Chondrocyte (in vitro differentiated cells): ENCODE data around the gene LGI2. TPM values are rescaled to one million over a fixed set of nuclear protein-coding genes. Genes with fewer than 3 reads are reported as not detected.
A peak's percentile ranks its signal among the peaks of the same experiment; 100 is the strongest.

Experiments used
- DNase-seq: peaks from one replicate; pipeline ENCODE4 v3.0.0; 2021; ENCODE audit warnings: mixed read lengths, low spot score
- H3K27ac Mint-ChIP-seq: one replicate; pipeline ENCODE4 v1.8.0; 2021; ENCODE audit warnings: mild to moderate bottlenecking, moderate library complexity, mixed read lengths; ENCODE audit not compliant: unreplicated experiment
- H3K27me3 Mint-ChIP-seq: 2 replicates; pipeline ENCODE4 v1.8.0; 2021; ENCODE audit warnings: low read depth, mixed read lengths
- H3K36me3 Mint-ChIP-seq: 2 replicates; pipeline ENCODE4 v1.8.0; 2021; ENCODE audit warnings: low read depth, mixed read lengths
- H3K4me1 Mint-ChIP-seq: 2 replicates; pipeline ENCODE4 v1.8.0; 2021; ENCODE audit warnings: low read depth, mild to moderate bottlenecking, mixed read lengths
- H3K4me3 Mint-ChIP-seq: one replicate; pipeline ENCODE4 v1.8.0; 2021; ENCODE audit warnings: mild to moderate bottlenecking, moderate library complexity, mixed read lengths; ENCODE audit not compliant: unreplicated experiment
- H3K9me3 Mint-ChIP-seq: 2 replicates; pipeline ENCODE4 v1.8.0; 2021; ENCODE audit warnings: low read depth, mixed read lengths
- total RNA-seq: library from RNA; stranded (reverse); gene quantifications from 3 replicates; pipeline ENCODE4 v1.2.1, GENCODE V29; 2021
- TF ChIP-seq, protein P1 (sequence below): fragments of 200-600 bp; sonication (generic); IDR thresholded peaks from 2 replicates; pipeline ENCODE4 v1.5.0; 2021; ENCODE audit warnings: antibody characterized with exemption, mild to moderate bottlenecking, moderate library complexity

The LGI2 gene
- total RNA-seq, 1 donor from 2014 or later, result 0.30 TPM

GRCh38 chr4:25029479-25030276 lies 1.1 kb downstream of the LGI2 start:
- TF ChIP-seq, protein P1, sequence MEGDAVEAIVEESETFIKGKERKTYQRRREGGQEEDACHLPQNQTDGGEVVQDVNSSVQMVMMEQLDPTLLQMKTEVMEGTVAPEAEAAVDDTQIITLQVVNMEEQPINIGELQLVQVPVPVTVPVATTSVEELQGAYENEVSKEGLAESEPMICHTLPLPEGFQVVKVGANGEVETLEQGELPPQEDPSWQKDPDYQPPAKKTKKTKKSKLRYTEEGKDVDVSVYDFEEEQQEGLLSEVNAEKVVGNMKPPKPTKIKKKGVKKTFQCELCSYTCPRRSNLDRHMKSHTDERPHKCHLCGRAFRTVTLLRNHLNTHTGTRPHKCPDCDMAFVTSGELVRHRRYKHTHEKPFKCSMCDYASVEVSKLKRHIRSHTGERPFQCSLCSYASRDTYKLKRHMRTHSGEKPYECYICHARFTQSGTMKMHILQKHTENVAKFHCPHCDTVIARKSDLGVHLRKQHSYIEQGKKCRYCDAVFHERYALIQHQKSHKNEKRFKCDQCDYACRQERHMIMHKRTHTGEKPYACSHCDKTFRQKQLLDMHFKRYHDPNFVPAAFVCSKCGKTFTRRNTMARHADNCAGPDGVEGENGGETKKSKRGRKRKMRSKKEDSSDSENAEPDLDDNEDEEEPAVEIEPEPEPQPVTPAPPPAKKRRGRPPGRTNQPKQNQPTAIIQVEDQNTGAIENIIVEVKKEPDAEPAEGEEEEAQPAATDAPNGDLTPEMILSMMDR, result no peak
- H3K4me1 Mint-ChIP-seq, result peaks cover 7% of the 10 kb centered on the region
- DNase-seq, result no peak
- H3K9me3 Mint-ChIP-seq, result peaks cover 7% of the 10 kb centered on the region
- H3K27me3 Mint-ChIP-seq, result peaks cover 59% of the 10 kb centered on the region
- no peak overlapping the region for H3K27ac Mint-ChIP-seq
- H3K4me3 Mint-ChIP-seq, result peak overlapping the region; percentile 41
- H3K36me3 Mint-ChIP-seq, result peaks cover 3% of the 10 kb centered on the region

- TF ChIP-seq, protein P1, result no peak
- Mint-ChIP-seq H3K4me3 (no peak overlapping the region), H3K9me3 (peaks cover under 1% of the 10 kb centered on the region), H3K27ac (no peak overlapping the region), H3K36me3 (no peaks in the 10 kb centered on the region), H3K4me1 (peaks cover 7% of the 10 kb centered on the region), H3K27me3 (peaks cover 52% of the 10 kb centered on the region)
- DNase-seq, result no peak
Observed at GRCh38 chr4:25028851-25029250, 1.9 kb downstream of the LGI2 start.

- no peaks in the 10 kb centered on the region for H3K9me3 Mint-ChIP-seq
- no peak overlapping the region for H3K27ac Mint-ChIP-seq
- H3K27me3 Mint-ChIP-seq, result peaks cover 44% of the 10 kb centered on the region
- DNase-seq, result no peak
- no peaks in the 10 kb centered on the region for H3K36me3 Mint-ChIP-seq
- no peak overlapping the region for H3K4me3 Mint-ChIP-seq
- no peaks in the 10 kb centered on the region for H3K4me1 Mint-ChIP-seq
- TF ChIP-seq, protein P1, result no peak
Observed at GRCh38 chr4:25022766-25023165, 8.0 kb downstream of the LGI2 start.

DNA sequence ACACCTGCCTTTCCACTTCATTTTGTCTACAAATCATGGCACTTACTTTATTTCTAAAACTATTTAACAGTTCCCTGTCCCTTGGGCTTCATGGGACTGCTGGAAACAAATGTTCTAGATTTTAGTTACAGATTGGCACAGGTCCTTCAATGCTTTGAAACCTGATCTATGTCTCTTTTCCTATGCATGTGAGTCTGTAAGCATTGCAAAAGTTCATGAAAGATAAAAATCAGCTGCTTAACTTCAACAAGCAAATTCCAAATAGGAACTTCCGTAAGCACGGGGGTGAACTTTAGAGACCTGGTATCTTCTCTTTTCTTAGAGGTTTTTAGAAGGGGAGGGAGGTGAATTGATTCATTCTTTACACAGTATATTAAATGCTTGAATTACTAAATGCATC lies 9.5 kb downstream of the LGI2 start:
- no peak overlapping the region for H3K4me3 Mint-ChIP-seq
- no peak for DNase-seq

DNA sequence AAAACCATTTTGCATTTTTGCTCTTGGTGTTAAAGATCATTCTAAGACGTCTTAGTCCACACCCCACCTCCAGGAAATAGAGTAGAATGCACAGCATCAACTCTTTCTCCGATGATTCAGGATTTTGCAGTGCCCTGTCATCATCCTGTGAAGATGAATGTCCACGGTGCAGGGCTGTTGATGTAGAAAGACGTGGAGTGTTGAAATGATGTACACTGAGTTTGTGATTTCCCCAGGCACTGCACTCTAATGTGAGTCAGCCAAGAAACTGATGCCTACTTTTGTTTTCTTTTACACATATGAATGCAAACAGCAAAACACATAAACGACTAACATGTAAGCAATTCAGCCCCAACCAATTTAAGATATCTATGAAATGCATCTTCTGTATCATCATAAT lies 10.5 kb downstream of the LGI2 start:
- no peak for DNase-seq
- no peaks in the 10 kb centered on the region for H3K36me3 Mint-ChIP-seq
- H3K27me3 Mint-ChIP-seq, result peaks cover 24% of the 10 kb centered on the region
- H3K4me1 Mint-ChIP-seq, result no peaks in the 10 kb centered on the region
- TF ChIP-seq, protein P1, result no peak
- no peaks in the 10 kb centered on the region for H3K9me3 Mint-ChIP-seq
- H3K27ac Mint-ChIP-seq, result no peak overlapping the region
- H3K4me3 Mint-ChIP-seq, result no peak overlapping the region

More for the DNA sequence above, 9.5 kb downstream of the LGI2 start:
- TF ChIP-seq, protein P1, result no peak
- H3K4me1 Mint-ChIP-seq, result no peaks in the 10 kb centered on the region
- H3K27me3 Mint-ChIP-seq, result peaks cover 32% of the 10 kb centered on the region
- no peaks in the 10 kb centered on the region for H3K9me3 Mint-ChIP-seq
- no peak overlapping the region for H3K27ac Mint-ChIP-seq
- no peaks in the 10 kb centered on the region for H3K36me3 Mint-ChIP-seq
